Esophagus muscularis mucosa (tissue), 4 donors: ENCODE measurements around the gene SPDL1.

ENCODE experiments used
- EP300 ChIP-seq: sonication (generic); formaldehyde crosslinking; IDR thresholded peaks from one replicate; pipeline ENCODE4 v1.6.1; 2017; ENCODE audit warnings: antibody characterized with exemption
- POLR2A ChIP-seq: fragments of 450-650 bp; IDR thresholded peaks from one replicate; pipeline ENCODE4 v1.6.1; 2017; ENCODE audit warnings: antibody characterized with exemption, moderate library complexity, mild to moderate bottlenecking, low read depth
- POLR2AphosphoS5 ChIP-seq, 2 donors: sonication (generic); formaldehyde crosslinking; IDR thresholded peaks; one replicate each; pipeline ENCODE4 v1.6.1; 2017; ENCODE audit warnings: antibody characterized with exemption in 2 of 2
- TF ChIP-seq, protein P1 (sequence below), 3 experiments: fragments of 200-600 bp in 2 of 3; fragments of 450-650 bp in 1 of 3; sonication (generic) in 2 of 3; IDR thresholded peaks; one replicate each; pipeline ENCODE4 v1.5.1; 2017 to 2019; ENCODE audit warnings: antibody characterized with exemption in 3 of 3, mild to moderate bottlenecking in 2 of 3, moderate library complexity in 1 of 3

DNA sequence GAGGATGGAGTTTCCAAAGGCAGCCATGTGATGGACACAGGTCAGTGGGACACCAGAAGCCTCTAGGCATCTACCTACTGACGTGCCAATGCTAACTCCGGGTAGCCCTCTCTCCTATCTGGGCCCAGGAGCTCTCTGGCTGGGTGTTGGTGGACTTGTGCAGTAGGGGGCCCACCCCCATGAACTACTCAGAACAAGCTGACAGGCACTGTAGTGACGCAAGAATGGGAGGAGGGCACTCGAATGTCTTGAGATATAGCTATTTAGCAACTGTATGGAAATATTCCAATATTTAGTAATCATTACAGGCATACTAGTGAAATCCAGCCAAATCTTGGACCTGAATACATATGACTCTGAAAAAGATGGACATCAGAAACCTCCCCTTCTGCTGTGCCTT, 47.8 kb downstream of the SPDL1 start:
- TF ChIP-seq, protein P1, sequence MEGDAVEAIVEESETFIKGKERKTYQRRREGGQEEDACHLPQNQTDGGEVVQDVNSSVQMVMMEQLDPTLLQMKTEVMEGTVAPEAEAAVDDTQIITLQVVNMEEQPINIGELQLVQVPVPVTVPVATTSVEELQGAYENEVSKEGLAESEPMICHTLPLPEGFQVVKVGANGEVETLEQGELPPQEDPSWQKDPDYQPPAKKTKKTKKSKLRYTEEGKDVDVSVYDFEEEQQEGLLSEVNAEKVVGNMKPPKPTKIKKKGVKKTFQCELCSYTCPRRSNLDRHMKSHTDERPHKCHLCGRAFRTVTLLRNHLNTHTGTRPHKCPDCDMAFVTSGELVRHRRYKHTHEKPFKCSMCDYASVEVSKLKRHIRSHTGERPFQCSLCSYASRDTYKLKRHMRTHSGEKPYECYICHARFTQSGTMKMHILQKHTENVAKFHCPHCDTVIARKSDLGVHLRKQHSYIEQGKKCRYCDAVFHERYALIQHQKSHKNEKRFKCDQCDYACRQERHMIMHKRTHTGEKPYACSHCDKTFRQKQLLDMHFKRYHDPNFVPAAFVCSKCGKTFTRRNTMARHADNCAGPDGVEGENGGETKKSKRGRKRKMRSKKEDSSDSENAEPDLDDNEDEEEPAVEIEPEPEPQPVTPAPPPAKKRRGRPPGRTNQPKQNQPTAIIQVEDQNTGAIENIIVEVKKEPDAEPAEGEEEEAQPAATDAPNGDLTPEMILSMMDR (IDR thresholded peaks at IDR 0.05) = no peak
- TF ChIP-seq EP300 = no peak
- no peak for TF ChIP-seq POLR2A
- no peak for TF ChIP-seq POLR2AphosphoS5 (IDR thresholded peaks at IDR 0.05)
